ENCODE data around the gene ERAS.
A peak's percentile ranks its signal among the peaks of the same experiment; 100 is the strongest.
"Not testable (repeated sequence)": the region's sequence is repeated elsewhere in the genome, so short reads cannot be mapped to it uniquely, and the experiment has no call there.

Gene ERAS

GRCh38 chrX:48831136-48831908, 5.0 kb downstream of the ERAS start:
- Mint-ChIP-seq H3K36me3 (peaks cover 3 to 4% of the 10 kb centered on the region in 2 donors), H3K4me3 (no peak overlapping the region), H3K9me3 (peaks cover 0 to 4% of the 10 kb centered on the region in 2 donors), H3K4me1 (peaks cover 14 to 26% of the 10 kb centered on the region in 2 donors), H3K27ac (no peak overlapping the region), H3K27me3 (peaks cover 52 to 54% of the 10 kb centered on the region in 2 donors)
- DNase-seq (no peak), ATAC-seq (replicated peaks) (no peak)

GRCh38 chrX:48831909-48832291, 5.6 kb downstream of the ERAS start:
- DNase-seq (no peak), ATAC-seq (replicated peaks) (no peak)
- Mint-ChIP-seq H3K27ac (no peak overlapping the region), H3K4me1 (peaks cover 14 to 26% of the 10 kb centered on the region in 2 donors), H3K27me3 (peaks cover 55 to 58% of the 10 kb centered on the region in 2 donors), H3K4me3 (no peak overlapping the region), H3K9me3 (peaks cover 0 to 4% of the 10 kb centered on the region in 2 donors), H3K36me3 (peaks cover 3 to 4% of the 10 kb centered on the region in 2 donors)

- Mint-ChIP-seq H3K27ac (no peak overlapping the region), H3K4me3 (no peak overlapping the region), H3K4me1 (peaks cover 10 to 22% of the 10 kb centered on the region in 2 donors), H3K9me3 (no peaks in the 10 kb centered on the region), H3K36me3 (no peaks in the 10 kb centered on the region), H3K27me3 (peaks cover 45 to 47% of the 10 kb centered on the region in 2 donors)
- DNase-seq (no peak), ATAC-seq (replicated peaks) (no peak)
These were observed 7.3 kb downstream of the ERAS start for GRCh38 chrX:48833542-48834138.

GRCh38 chrX:48834383-48834709, 8.0 kb downstream of the ERAS start:
- Mint-ChIP-seq H3K4me3 (peak overlapping the region; percentile 51 to 75), H3K36me3 (no peaks in the 10 kb centered on the region), H3K4me1 (peaks cover 10 to 22% of the 10 kb centered on the region in 2 donors), H3K27me3 (peaks cover 40 to 41% of the 10 kb centered on the region in 2 donors), H3K9me3 (no peaks in the 10 kb centered on the region), H3K27ac (no peak overlapping the region)
- ATAC-seq (replicated peaks) (peak in 1 of 2 donors; percentile 23), DNase-seq (no peak)

- peak; percentile 12 to 41 for ATAC-seq (replicated peaks)
- Mint-ChIP-seq H3K4me1 (peaks cover 10 to 18% of the 10 kb centered on the region in 2 donors), H3K27ac (no peak within 1 kb of the TSS), H3K27me3 (peaks cover 33 to 37% of the 10 kb centered on the region in 2 donors), H3K4me3 (peak within 1 kb of the TSS; percentile 51 to 75), H3K9me3 (no peaks in the 10 kb centered on the region), H3K36me3 (no peaks in the 10 kb centered on the region)
- DNase-seq, result no peak
These were observed 9.4 kb downstream of the ERAS start, which contains the start of gene PCSK1N for GRCh38 chrX:48835524-48836329. Gene PCSK1N, minus strand, starts transcription at chrX:48835610. Its CDS starts 78 bp downstream, at chrX:48835532.

- H3K27ac Mint-ChIP-seq, result no peak overlapping the region
- H3K9me3 Mint-ChIP-seq, result no peaks in the 10 kb centered on the region
- peaks cover 3 to 4% of the 10 kb centered on the region in 2 donors for H3K4me1 Mint-ChIP-seq
- no peaks in the 10 kb centered on the region for H3K36me3 Mint-ChIP-seq
- ATAC-seq (replicated peaks) (no peak), DNase-seq (no peak)
- H3K4me3 Mint-ChIP-seq, result no peak overlapping the region
- H3K27me3 Mint-ChIP-seq, result peaks cover 17 to 20% of the 10 kb centered on the region in 2 donors
These were observed 13.4 kb downstream of the ERAS start for GRCh38 chrX:48839686-48840085.

- DNase-seq, result no peak
- Mint-ChIP-seq H3K36me3 (peaks cover 0 to 2% of the 10 kb centered on the region in 2 donors), H3K4me1 (peaks cover 0 to 4% of the 10 kb centered on the region in 2 donors), H3K27me3 (peaks cover 8 to 11% of the 10 kb centered on the region in 2 donors), H3K9me3 (peaks cover 2 to 5% of the 10 kb centered on the region in 2 donors), H3K27ac (no peak overlapping the region), H3K4me3 (no peak overlapping the region)
- ATAC-seq (replicated peaks), result no peak
These were observed 22.5 kb downstream of the ERAS start for GRCh38 chrX:48848847-48849246.

- DNase-seq, result no peak
- no peak overlapping the region for H3K4me3 Mint-ChIP-seq
- no peak overlapping the region for H3K27ac Mint-ChIP-seq
- peaks cover 3 to 5% of the 10 kb centered on the region in 2 donors for H3K9me3 Mint-ChIP-seq
- H3K27me3 Mint-ChIP-seq, result peaks cover 16 to 22% of the 10 kb centered on the region in 2 donors
- no peak for ATAC-seq (replicated peaks)
- H3K36me3 Mint-ChIP-seq, result peaks cover 0 to 2% of the 10 kb centered on the region in 2 donors
- peaks cover 0 to 5% of the 10 kb centered on the region in 2 donors for H3K4me1 Mint-ChIP-seq
These were observed 26.5 kb downstream of the ERAS start for GRCh38 chrX:48852857-48853256.

- H3K27ac Mint-ChIP-seq, result not testable (repeated sequence)
These were observed 27.2 kb downstream of the ERAS start for GRCh38 chrX:48853494-48853893.

GRCh38 chrX:48854121-48854804, 27.9 kb downstream of the ERAS start:
- H3K9me3 Mint-ChIP-seq; H3K4me3 Mint-ChIP-seq; ATAC-seq (replicated peaks); H3K27ac Mint-ChIP-seq; DNase-seq; H3K36me3 Mint-ChIP-seq; H3K4me1 Mint-ChIP-seq: not testable (repeated sequence)
- peaks cover 13 to 22% of the 10 kb centered on the region in 2 donors for H3K27me3 Mint-ChIP-seq

More at GRCh38 chrX:48853494-48853893, 27.2 kb downstream of the ERAS start:
- DNase-seq; H3K36me3 Mint-ChIP-seq; ATAC-seq (replicated peaks); H3K4me3 Mint-ChIP-seq; H3K4me1 Mint-ChIP-seq; H3K9me3 Mint-ChIP-seq: not testable (repeated sequence)
- peaks cover 16 to 22% of the 10 kb centered on the region in 2 donors for H3K27me3 Mint-ChIP-seq

- H3K27ac Mint-ChIP-seq, result no peak overlapping the region
- peaks cover 13 to 22% of the 10 kb centered on the region in 2 donors for H3K27me3 Mint-ChIP-seq
- peaks cover 0 to 2% of the 10 kb centered on the region in 2 donors for H3K36me3 Mint-ChIP-seq
- no peak overlapping the region for H3K4me3 Mint-ChIP-seq
- peaks cover 3 to 5% of the 10 kb centered on the region in 2 donors for H3K9me3 Mint-ChIP-seq
- H3K4me1 Mint-ChIP-seq, result peaks cover 0 to 5% of the 10 kb centered on the region in 2 donors
- ATAC-seq (replicated peaks) (no peak), DNase-seq (no peak)
These were observed 28.6 kb downstream of the ERAS start for GRCh38 chrX:48854898-48855297.

GRCh38 chrX:48864210-48864609, 37.9 kb downstream of the ERAS start:
- no peak for ATAC-seq (replicated peaks)
- H3K27ac Mint-ChIP-seq, result no peak overlapping the region
- no peaks in the 10 kb centered on the region for H3K4me1 Mint-ChIP-seq
- H3K27me3 Mint-ChIP-seq, result peaks cover 0 to 16% of the 10 kb centered on the region in 2 donors
- no peak for DNase-seq
- H3K4me3 Mint-ChIP-seq, result no peak overlapping the region
- H3K9me3 Mint-ChIP-seq, result no peaks in the 10 kb centered on the region
- no peaks in the 10 kb centered on the region for H3K36me3 Mint-ChIP-seq

- ATAC-seq (replicated peaks); H3K4me1 Mint-ChIP-seq; DNase-seq; H3K36me3 Mint-ChIP-seq; H3K9me3 Mint-ChIP-seq; H3K27ac Mint-ChIP-seq; H3K4me3 Mint-ChIP-seq: not testable (repeated sequence)
- H3K27me3 Mint-ChIP-seq, result peaks cover 0 to 13% of the 10 kb centered on the region in 2 donors
These were observed 45.7 kb downstream of the ERAS start for GRCh38 chrX:48872017-48872416.

GRCh38 chrX:48876944-48877343, 50.6 kb downstream of the ERAS start:
- not testable (repeated sequence) for H3K27me3 Mint-ChIP-seq; H3K9me3 Mint-ChIP-seq; DNase-seq; H3K27ac Mint-ChIP-seq; ATAC-seq (replicated peaks); H3K4me1 Mint-ChIP-seq; H3K4me3 Mint-ChIP-seq; H3K36me3 Mint-ChIP-seq

All from stimulated activated naive B cell treated with anti-CD40 and anti-IgM and Interleukin-4, amounts not matched to agents 10 μg/mL and 1 μg/mL and 100 μg/mL, for 72 hours (primary cell).